A673 (cell line): ENCODE results near the gene ARSB. TPM values are rescaled to one million over a fixed set of nuclear protein-coding genes. Genes with fewer than 3 reads are reported as not detected.

ENCODE experiments used
- BruUV-seq: library from RNA; stranded (reverse); fragments of 400-500 nt; replicated peaks from 2 replicates; lab custom pipeline; 2021; lab: Mats Ljungman, UMichigan
- CTCF ChIA-PET: fragments of 300-600 bp; sonication (Branson Sonifier 250); formaldehyde crosslinking; loops from one replicate; lab custom pipeline; 2022; ENCODE audit warnings: antibody characterized with exemption; lab: Charles Lee
- POLR2A ChIA-PET: fragments of 300-600 bp; sonication (Branson Sonifier 250); formaldehyde crosslinking; loops from one replicate; lab custom pipeline; 2022; ENCODE audit warnings: antibody characterized with exemption; ENCODE audit not compliant: low non-redundant PET; lab: Charles Lee
- DNase-seq: peaks from one replicate; pipeline ENCODE4 v3.0.0-alpha.2; 2015; ENCODE audit warnings: low spot score
- H3K27ac ChIP-seq: fragments of 200-600 bp; sonication (generic); 2 replicates; pipeline ENCODE4 v1.5.1; 2016; ENCODE audit warnings: mixed run types, low read depth, mild to moderate bottlenecking, mixed read lengths, antibody characterized with exemption, low read length; ENCODE audit not compliant: poor library complexity, severe bottlenecking
- H3K27me3 ChIP-seq: fragments of 200-600 bp; sonication (generic); replicated peaks from 2 replicates; pipeline ENCODE4 v1.6.1; 2017; ENCODE audit warnings: mixed run types, low read depth, mild to moderate bottlenecking, mixed read lengths, antibody characterized with exemption, low read length; ENCODE audit not compliant: insufficient read depth, poor library complexity
- H3K36me3 ChIP-seq: fragments of 200-600 bp; sonication (generic); 2 replicates; pipeline ENCODE4 v1.6.1; 2016; ENCODE audit warnings: mixed run types, mild to moderate bottlenecking, mixed read lengths, antibody characterized with exemption, low read length; ENCODE audit not compliant: insufficient read depth, poor library complexity, severe bottlenecking
- H3K4me1 ChIP-seq: fragments of 200-600 bp; sonication (generic); 2 replicates; pipeline ENCODE4 v1.6.1; 2017; ENCODE audit warnings: mixed run types, mild to moderate bottlenecking, mixed read lengths, antibody characterized with exemption, low read length; ENCODE audit not compliant: insufficient read depth, poor library complexity, severe bottlenecking
- H3K4me3 ChIP-seq: fragments of 200-600 bp; sonication (generic); 2 replicates; pipeline ENCODE4 v1.5.1; 2016; ENCODE audit warnings: low read depth, mixed run types, mild to moderate bottlenecking, mixed read lengths, low read length; ENCODE audit not compliant: poor library complexity, severe bottlenecking
- H3K9me3 ChIP-seq: fragments of 200-600 bp; sonication (generic); 2 replicates; pipeline ENCODE4 v1.6.1; 2016; ENCODE audit warnings: mixed run types, low read depth, mild to moderate bottlenecking, mixed read lengths, antibody characterized with exemption, low read length; ENCODE audit not compliant: poor library complexity, severe bottlenecking
- EZH2 ChIP-seq: fragments of 200-600 bp; sonication (generic); IDR thresholded peaks from 2 replicates; pipeline ENCODE4 v1.6.1; 2017; ENCODE audit warnings: borderline replicate concordance, low read depth, mild to moderate bottlenecking, mixed read lengths, antibody characterized with exemption, low read length; ENCODE audit not compliant: poor library complexity, severe bottlenecking
- intact Hi-C: fragments of 100-400 bp; cut with micrococcal nuclease; formaldehyde crosslinking; loops from one replicate; pipeline ENCODE4 v1.10.0; 2022; ENCODE audit not compliant: unreplicated experiment
- total RNA-seq: library from RNA; stranded (reverse); gene quantifications from 2 replicates; pipeline ENCODE4 v1.2.3, GENCODE V29; 2021
- TF ChIP-seq, protein P1 (sequence below): fragments of 300-800, 200-600 bp; sonication (generic); conservative IDR thresholded peaks from 2 replicates; pipeline ENCODE4 v1.5.1; 2017; ENCODE audit warnings: low read depth, mild to moderate bottlenecking, antibody characterized with exemption, low read length, moderate library complexity, mixed read lengths

Gene ARSB
- total RNA-seq, 1 experiment from 2014 or later = 16.8 TPM

DNA sequence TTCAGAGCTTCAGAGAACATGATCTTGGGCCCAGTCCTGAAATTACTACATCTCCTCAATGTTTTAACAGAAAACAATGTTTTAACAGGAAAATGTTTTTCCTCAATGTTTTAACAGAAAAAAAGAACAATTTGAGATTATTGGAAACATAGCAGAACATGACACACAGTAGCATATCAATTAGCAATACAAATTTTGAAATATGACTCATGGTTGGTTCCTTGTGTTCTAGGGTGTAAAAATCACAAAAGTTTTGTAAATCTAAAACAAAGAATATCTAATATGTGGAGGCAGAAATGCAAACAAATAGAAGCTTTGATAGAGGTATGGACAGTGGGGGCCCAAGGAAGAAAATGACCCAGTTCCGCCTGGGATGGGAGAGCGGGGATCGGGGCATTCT is 22.8 kb upstream of the ARSB start:
- no peak overlapping the region for H3K27ac ChIP-seq
- ChIA-PET POLR2A (no interaction called here), CTCF (no interaction called here)
- H3K9me3 ChIP-seq = no peaks in the 10 kb centered on the region
- no peaks in the 10 kb centered on the region for H3K27me3 ChIP-seq
- no peak for DNase-seq
- H3K4me3 ChIP-seq = no peak overlapping the region
- peaks cover 3% of the 10 kb centered on the region for H3K4me1 ChIP-seq
- intact Hi-C loops = no loop called here
- H3K36me3 ChIP-seq = no peaks in the 10 kb centered on the region
- no TSS peak for BruUV-seq
- TF ChIP-seq EZH2 = no peak
- TF ChIP-seq, protein P1, sequence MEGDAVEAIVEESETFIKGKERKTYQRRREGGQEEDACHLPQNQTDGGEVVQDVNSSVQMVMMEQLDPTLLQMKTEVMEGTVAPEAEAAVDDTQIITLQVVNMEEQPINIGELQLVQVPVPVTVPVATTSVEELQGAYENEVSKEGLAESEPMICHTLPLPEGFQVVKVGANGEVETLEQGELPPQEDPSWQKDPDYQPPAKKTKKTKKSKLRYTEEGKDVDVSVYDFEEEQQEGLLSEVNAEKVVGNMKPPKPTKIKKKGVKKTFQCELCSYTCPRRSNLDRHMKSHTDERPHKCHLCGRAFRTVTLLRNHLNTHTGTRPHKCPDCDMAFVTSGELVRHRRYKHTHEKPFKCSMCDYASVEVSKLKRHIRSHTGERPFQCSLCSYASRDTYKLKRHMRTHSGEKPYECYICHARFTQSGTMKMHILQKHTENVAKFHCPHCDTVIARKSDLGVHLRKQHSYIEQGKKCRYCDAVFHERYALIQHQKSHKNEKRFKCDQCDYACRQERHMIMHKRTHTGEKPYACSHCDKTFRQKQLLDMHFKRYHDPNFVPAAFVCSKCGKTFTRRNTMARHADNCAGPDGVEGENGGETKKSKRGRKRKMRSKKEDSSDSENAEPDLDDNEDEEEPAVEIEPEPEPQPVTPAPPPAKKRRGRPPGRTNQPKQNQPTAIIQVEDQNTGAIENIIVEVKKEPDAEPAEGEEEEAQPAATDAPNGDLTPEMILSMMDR = no peak

- TF ChIP-seq, protein P1 = no peak
- no peak for TF ChIP-seq EZH2
- Histone ChIP-seq H3K36me3 (no peaks in the 10 kb centered on the region), H3K9me3 (no peaks in the 10 kb centered on the region), H3K4me3 (no peak overlapping the region), H3K27me3 (no peaks in the 10 kb centered on the region), H3K4me1 (peaks cover 9% of the 10 kb centered on the region), H3K27ac (no peak overlapping the region)
- ChIA-PET CTCF (no interaction called here), POLR2A (no interaction called here)
- no TSS peak for BruUV-seq
- DNase-seq = no peak
- intact Hi-C loops = no loop called here
Measured at GRCh38 chr5:79005936-79006631, 21.0 kb upstream of the ARSB start.

DNA sequence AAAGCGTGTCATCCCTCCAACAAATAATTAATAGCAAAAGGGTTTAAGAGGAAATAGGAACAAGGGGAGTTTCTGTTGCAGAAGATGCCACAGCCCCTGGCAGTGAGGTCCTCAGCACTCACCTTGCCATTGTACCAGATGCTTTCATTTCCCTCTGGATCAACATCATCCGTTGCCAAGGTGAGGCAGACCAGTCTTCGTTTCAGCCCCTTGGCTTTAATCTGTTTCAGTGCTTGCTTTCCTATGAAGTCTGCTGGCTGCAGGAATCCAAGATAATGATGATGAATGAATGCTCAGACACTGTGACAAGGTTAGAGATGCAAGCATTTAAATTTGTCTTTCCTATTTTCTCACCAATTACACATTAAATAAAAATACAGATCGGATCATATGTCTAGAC is 20.0 kb upstream of the ARSB start:
- no peak for DNase-seq
- ChIA-PET POLR2A (no interaction called here), CTCF (no interaction called here)
- H3K27ac ChIP-seq = no peak overlapping the region
- peaks cover 9% of the 10 kb centered on the region for H3K4me1 ChIP-seq
- intact Hi-C loops = no loop called here
- H3K27me3 ChIP-seq = no peaks in the 10 kb centered on the region
- TF ChIP-seq, protein P1 = no peak
- H3K4me3 ChIP-seq = no peak overlapping the region
- no TSS peak for BruUV-seq
- H3K36me3 ChIP-seq = no peaks in the 10 kb centered on the region
- H3K9me3 ChIP-seq = no peaks in the 10 kb centered on the region
